Astrocyte (in vitro differentiated cells and primary cell): ENCODE results near the gene BET1.

Experiments
- CTCF ChIP-seq: IDR thresholded peaks from 2 replicates; pipeline ENCODE4 v1.5.1; 2011; ENCODE audit warnings: low read depth, mild to moderate bottlenecking, inconsistent platforms, low read length, moderate library complexity; ENCODE audit not compliant: insufficient read depth
- EZH2 ChIP-seq: IDR thresholded peaks from 2 replicates; pipeline ENCODE4 v1.6.1; 2012; ENCODE audit warnings: mild to moderate bottlenecking, low read length, inconsistent platforms; ENCODE audit not compliant: insufficient read depth

GRCh38 chr7:94049615-94050014, 45.5 kb upstream of the BET1 start:
- TF ChIP-seq CTCF (no peak), EZH2 (no peak)
